Suprapubic skin (tissue), 4 donors: Measurements from ENCODE around the gene DDX56. TPM values are rescaled to one million over a fixed set of nuclear protein-coding genes. Genes with fewer than 3 reads are reported as not detected.

ENCODE experiments used
- DNase-seq, 2 donors: peaks; one replicate each; pipeline ENCODE4 v3.0.0-alpha.2; 2019; ENCODE audit warnings: low spot score in 2 of 2
- H3K27ac ChIP-seq: fragments of 200-600 bp; sonication (generic); one replicate; pipeline ENCODE4 v1.5.1; 2019
- H3K27me3 ChIP-seq: fragments of 200-600 bp; sonication (generic); one replicate; pipeline ENCODE4 v1.5.1; 2019
- H3K36me3 ChIP-seq: fragments of 200-600 bp; sonication (generic); one replicate; pipeline ENCODE4 v1.5.1; 2019
- H3K4me1 ChIP-seq: fragments of 200-600 bp; sonication (generic); one replicate; pipeline ENCODE4 v1.5.1; 2019
- H3K4me3 ChIP-seq: fragments of 200-600 bp; sonication (generic); one replicate; pipeline ENCODE4 v1.5.1; 2019; ENCODE audit warnings: mild to moderate bottlenecking
- H3K9me3 ChIP-seq: fragments of 200-600 bp; sonication (generic); one replicate; pipeline ENCODE4 v1.5.1; 2019
- CTCF ChIP-seq, 2 donors: fragments of 200-600 bp in 1 of 2; fragments of 450-650 bp in 1 of 2; sonication (generic) in 1 of 2; IDR thresholded peaks; one replicate each; pipeline ENCODE4 v1.5.1; 2016 to 2019; ENCODE audit warnings: antibody characterized with exemption in 2 of 2, mild to moderate bottlenecking in 1 of 2, moderate library complexity in 1 of 2
- EP300 ChIP-seq: sonication (generic); formaldehyde crosslinking; IDR thresholded peaks from one replicate; pipeline ENCODE4 v1.6.1; 2017; ENCODE audit warnings: antibody characterized with exemption
- POLR2A ChIP-seq, 2 donors: fragments of 450-650 bp; IDR thresholded peaks; one replicate each; pipeline ENCODE4 v1.6.1; 2017; ENCODE audit warnings: antibody characterized with exemption in 2 of 2, mild to moderate bottlenecking in 2 of 2, moderate library complexity in 2 of 2
- POLR2AphosphoS5 ChIP-seq, 3 donors: sonication (generic); formaldehyde crosslinking; IDR thresholded peaks; one replicate each; pipeline ENCODE4 v1.6.1; 2017; ENCODE audit warnings: antibody characterized with exemption in 3 of 3
- WGBS: methylation state at CpG from one replicate; pipeline ENCODE4 v1.1.5; 2018; 5-methylcytosine and 5-hydroxymethylcytosine counted together
- total RNA-seq, 4 donors: library from RNA; depleted of rRNA; stranded (reverse); fragments of >200 nt; gene quantifications; one replicate each; pipeline ENCODE4 v1.1.0, GENCODE V29; 2016

The DDX56 gene
- total RNA-seq, 4 donors from 2014 or later: 58.3 to 109 (median 69.5) TPM

GRCh38 chr7:44540592-44541027, 33.1 kb downstream of the DDX56 start:
- Histone ChIP-seq H3K4me1 (peaks cover 17% of the 10 kb centered on the region), H3K9me3 (no peaks in the 10 kb centered on the region), H3K36me3 (no peaks in the 10 kb centered on the region), H3K27ac (no peak overlapping the region), H3K4me3 (no peak overlapping the region), H3K27me3 (no peaks in the 10 kb centered on the region)
- DNase-seq: no peak
- 40% methylated on average over 1 of the region's 5 CpGs for WGBS
- TF ChIP-seq POLR2A (IDR thresholded peaks at IDR 0.05): no peak
- no peak for TF ChIP-seq EP300
- no peak for TF ChIP-seq POLR2AphosphoS5 (IDR thresholded peaks at IDR 0.05)
- TF ChIP-seq CTCF (IDR thresholded peaks at IDR 0.05): no peak

GRCh38 chr7:44539669-44540506, 33.8 kb downstream of the DDX56 start:
- Histone ChIP-seq H3K4me3 (no peak overlapping the region), H3K4me1 (peaks cover 17% of the 10 kb centered on the region), H3K9me3 (no peaks in the 10 kb centered on the region), H3K27me3 (no peaks in the 10 kb centered on the region), H3K27ac (no peak overlapping the region), H3K36me3 (no peaks in the 10 kb centered on the region)
- 93% methylated on average over 25 of the region's 27 CpGs for WGBS
- TF ChIP-seq POLR2A (IDR thresholded peaks at IDR 0.05) (no peak), CTCF (IDR thresholded peaks at IDR 0.05) (no peak), EP300 (no peak), POLR2AphosphoS5 (IDR thresholded peaks at IDR 0.05) (no peak)
- DNase-seq: no peak

GRCh38 chr7:44538798-44539668, 34.7 kb downstream of the DDX56 start:
- 80% methylated on average over 24 of the region's 32 CpGs for WGBS
- no peaks in the 10 kb centered on the region for H3K36me3 ChIP-seq
- TF ChIP-seq CTCF (IDR thresholded peaks at IDR 0.05) (no peak), EP300 (no peak), POLR2AphosphoS5 (IDR thresholded peaks at IDR 0.05) (no peak), POLR2A (IDR thresholded peaks at IDR 0.05) (no peak)
- H3K4me1 ChIP-seq: peaks cover 9% of the 10 kb centered on the region
- H3K27ac ChIP-seq: no peak overlapping the region
- no peaks in the 10 kb centered on the region for H3K9me3 ChIP-seq
- no peaks in the 10 kb centered on the region for H3K27me3 ChIP-seq
- no peak for DNase-seq
- H3K4me3 ChIP-seq: no peak overlapping the region

- H3K27me3 ChIP-seq: no peaks in the 10 kb centered on the region
- H3K4me3 ChIP-seq: no peak overlapping the region
- 85% methylated on average over 13 of the region's 17 CpGs for WGBS
- H3K9me3 ChIP-seq: no peaks in the 10 kb centered on the region
- no peaks in the 10 kb centered on the region for H3K36me3 ChIP-seq
- no peak for DNase-seq
- H3K27ac ChIP-seq: no peak overlapping the region
- H3K4me1 ChIP-seq: peaks cover 5% of the 10 kb centered on the region
- TF ChIP-seq POLR2A (IDR thresholded peaks at IDR 0.05): no peak
- TF ChIP-seq POLR2AphosphoS5 (IDR thresholded peaks at IDR 0.05): no peak
- no peak for TF ChIP-seq EP300
Measured at GRCh38 chr7:44538093-44538797, 35.5 kb downstream of the DDX56 start.

- TF ChIP-seq CTCF (IDR thresholded peaks at IDR 0.05): no peak
- no peak for TF ChIP-seq POLR2AphosphoS5 (IDR thresholded peaks at IDR 0.05)
- no peak for TF ChIP-seq POLR2A (IDR thresholded peaks at IDR 0.05)
- no peak for TF ChIP-seq EP300
- Histone ChIP-seq H3K9me3 (no peaks in the 10 kb centered on the region), H3K27me3 (no peaks in the 10 kb centered on the region), H3K36me3 (no peaks in the 10 kb centered on the region), H3K4me1 (no peaks in the 10 kb centered on the region), H3K4me3 (no peak overlapping the region), H3K27ac (no peak overlapping the region)
- WGBS: 90% methylated on average over 6 of the region's 6 CpGs
- DNase-seq: no peak
Measured at GRCh38 chr7:44537442-44537841, 36.3 kb downstream of the DDX56 start.
